ENCODE measurements around the gene RAD51B. TPM values are rescaled to one million over a fixed set of nuclear protein-coding genes. Genes with fewer than 3 reads are reported as not detected.

RAD51B gene
- total RNA-seq, 1 experiment from 2014 or later = 10.8 TPM

- H3K9ac ChIP-seq (ENCODE audit: low read length) = no peak overlapping the region
- ChIA-PET CTCF (no interaction called here), POLR2A (ENCODE audit: unreplicated experiment) (no interaction called here)
- no peaks in the 10 kb centered on the region for H3K79me2 ChIP-seq (ENCODE audit: low read length)
- H3K4me3 ChIP-seq (ENCODE audit: low read length) = no peak overlapping the region
- no peaks in the 10 kb centered on the region for H3K4me1 ChIP-seq (ENCODE audit: insufficient read depth, low read length)
- TF ChIP-seq EZH2 (IDR thresholded peaks at IDR 0.05; ENCODE audit: low read length, unreplicated experiment) (no peak), CTCF (conservative IDR thresholded peaks at IDR 0.05; ENCODE audit: low read depth, low read length) (no peak), EZH2phosphoT487 (IDR thresholded peaks at IDR 0.05; ENCODE audit: borderline replicate concordance, low read length) (no peak)
- BruUV-seq (replicated peaks) = no TSS peak
- DNase-seq (no peak), ATAC-seq (no peak; the same call in 1 of the 2 replicates)
- H3K27me3 ChIP-seq (ENCODE audit: low read length) = no peaks in the 10 kb centered on the region
- H3K4me2 ChIP-seq (ENCODE audit: low read length) = no peak overlapping the region
- H3F3A ChIP-seq (ENCODE audit: low read length, unreplicated experiment) = no peaks in the 10 kb centered on the region
- H4K20me1 ChIP-seq (ENCODE audit: low read length) = no peaks in the 10 kb centered on the region
- no peaks in the 10 kb centered on the region for H3K9me2 ChIP-seq (replicated peaks; ENCODE audit: low read length)
- H3K27ac ChIP-seq (ENCODE audit: low read length) = no peak overlapping the region
- intact Hi-C loops (cut with micrococcal nuclease) = no loop called here
- H3K9me3 ChIP-seq (ENCODE audit: low read length) = 0 out of 2 replicates have a peak, but pooled peaks cover 7% of the 10 kb centered on the region
- peaks cover 7% of the 10 kb centered on the region; the same call in 1 of the 2 replicates for H3K36me3 ChIP-seq (ENCODE audit: low read depth, low read length)
- no peak overlapping the region for H2AFZ ChIP-seq (ENCODE audit: low read length)
Measured at GRCh38 chr14:68106456-68106855, 286.9 kb downstream of the RAD51B start.

DNA sequence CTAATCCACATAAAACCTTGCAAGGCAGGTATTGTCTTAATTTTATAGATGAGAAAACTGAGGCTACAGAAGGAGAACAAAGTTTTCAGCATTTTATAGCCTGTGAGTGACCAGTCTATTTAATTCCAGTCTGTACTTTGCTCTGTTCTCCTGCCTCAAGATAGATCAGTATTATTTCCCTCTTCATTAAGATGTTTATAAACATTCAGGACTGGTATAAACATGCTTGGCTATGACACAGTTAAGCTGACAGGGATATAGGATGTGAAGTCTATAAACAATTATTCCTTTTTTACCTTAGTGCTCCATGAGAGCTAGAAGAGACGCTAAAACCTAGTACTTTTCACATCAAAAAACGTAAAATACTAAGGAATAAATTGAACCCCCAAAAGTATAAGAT, 287.3 kb downstream of the RAD51B start:
- DNase-seq (no peak), ATAC-seq (no peak)
- no peak overlapping the region for H3K9ac ChIP-seq (ENCODE audit: low read length)
- H3K36me3 ChIP-seq (ENCODE audit: low read depth, low read length) = peaks cover 4% of the 10 kb centered on the region; the same call in 1 of the 2 replicates
- H3K9me2 ChIP-seq (replicated peaks; ENCODE audit: low read length) = no peaks in the 10 kb centered on the region
- ChIA-PET CTCF (no interaction called here), POLR2A (ENCODE audit: unreplicated experiment) (no interaction called here)
- H3K4me2 ChIP-seq (ENCODE audit: low read length) = no peak overlapping the region
- H3K4me3 ChIP-seq (ENCODE audit: low read length) = no peak overlapping the region
- no peak overlapping the region for H3K27ac ChIP-seq (ENCODE audit: low read length)
- H2AFZ ChIP-seq (ENCODE audit: low read length) = no peak overlapping the region
- intact Hi-C loops (cut with micrococcal nuclease) = no loop called here
- no peaks in the 10 kb centered on the region for H4K20me1 ChIP-seq (ENCODE audit: low read length)
- 0 out of 2 replicates have a peak, but pooled peaks cover 2% of the 10 kb centered on the region for H3K9me3 ChIP-seq (ENCODE audit: low read length)
- H3K79me2 ChIP-seq (ENCODE audit: low read length) = no peaks in the 10 kb centered on the region
- BruUV-seq (replicated peaks) = no TSS peak
- TF ChIP-seq EZH2phosphoT487 (IDR thresholded peaks at IDR 0.05; ENCODE audit: borderline replicate concordance, low read length) = no peak
- TF ChIP-seq EZH2 (IDR thresholded peaks at IDR 0.05; ENCODE audit: low read length, unreplicated experiment) = no peak
- TF ChIP-seq CTCF (conservative IDR thresholded peaks at IDR 0.05; ENCODE audit: low read depth, low read length) = no peak
- no peaks in the 10 kb centered on the region for H3K27me3 ChIP-seq (ENCODE audit: low read length)
- H3K4me1 ChIP-seq (ENCODE audit: insufficient read depth, low read length) = no peaks in the 10 kb centered on the region
- H3F3A ChIP-seq (ENCODE audit: low read length, unreplicated experiment) = no peaks in the 10 kb centered on the region

DNA sequence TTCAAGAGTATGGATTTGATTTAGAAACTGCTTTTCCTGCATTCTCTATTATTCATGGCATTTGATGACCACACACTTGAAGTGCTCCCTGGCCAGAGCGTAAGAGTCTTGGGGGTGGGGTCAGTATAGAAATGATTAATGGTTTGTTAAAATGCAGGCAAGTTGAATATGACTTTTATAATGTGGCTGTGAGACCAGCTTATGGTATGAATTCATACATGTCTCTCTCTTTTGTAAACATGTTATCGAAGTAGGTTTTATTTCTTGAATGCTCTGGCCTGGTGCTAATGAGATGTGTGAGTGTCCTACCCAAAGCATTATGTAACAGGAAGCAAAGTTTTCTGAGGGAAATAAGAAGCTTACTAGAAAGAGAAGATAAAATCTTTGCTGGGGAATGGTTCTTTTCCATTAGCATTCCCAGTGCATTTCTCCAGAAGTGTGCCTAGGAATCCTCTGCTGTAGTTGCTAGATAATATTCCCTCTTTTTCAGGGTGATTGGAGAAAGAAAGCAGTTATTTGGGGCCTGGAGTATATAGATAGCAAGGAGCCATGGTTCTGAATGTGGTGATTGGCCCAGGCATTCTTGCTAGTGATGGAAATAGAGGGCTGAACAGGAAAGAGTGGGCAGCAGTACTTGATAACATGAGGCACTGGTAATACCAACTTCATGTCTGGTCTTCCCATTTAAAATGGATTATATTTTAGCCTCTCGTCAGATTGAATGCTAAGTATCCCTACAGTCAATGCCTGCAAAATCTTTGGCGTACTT, 289.7 kb downstream of the RAD51B start:
- Histone ChIP-seq H3F3A (ENCODE audit: low read length, unreplicated experiment) (no peaks in the 10 kb centered on the region), H3K27ac (ENCODE audit: low read length) (no peak overlapping the region)
- BruUV-seq (replicated peaks) = no TSS peak

More for the DNA sequence above, 289.7 kb downstream of the RAD51B start:
- no peaks in the 10 kb centered on the region for H4K20me1 ChIP-seq (ENCODE audit: low read length)
- POLR2A ChIA-PET (ENCODE audit: unreplicated experiment) = no interaction called here
- H3K9me2 ChIP-seq (replicated peaks; ENCODE audit: low read length) = no peaks in the 10 kb centered on the region
- no peaks in the 10 kb centered on the region for H3K36me3 ChIP-seq (ENCODE audit: low read depth, low read length)
- H3K4me2 ChIP-seq (ENCODE audit: low read length) = no peak overlapping the region
- no peaks in the 10 kb centered on the region for H3K4me1 ChIP-seq (ENCODE audit: insufficient read depth, low read length)
- no peak overlapping the region for H3K4me3 ChIP-seq (ENCODE audit: low read length)
- no peak overlapping the region for H3K9ac ChIP-seq (ENCODE audit: low read length)
- H2AFZ ChIP-seq (ENCODE audit: low read length) = no peak overlapping the region
- DNase-seq (no peak), ATAC-seq (no peak)
- TF ChIP-seq EZH2 (IDR thresholded peaks at IDR 0.05; ENCODE audit: low read length, unreplicated experiment) = no peak
- TF ChIP-seq EZH2phosphoT487 (IDR thresholded peaks at IDR 0.05; ENCODE audit: borderline replicate concordance, low read length) = no peak
- no peak for TF ChIP-seq CTCF (conservative IDR thresholded peaks at IDR 0.05; ENCODE audit: low read depth, low read length)
- no peaks in the 10 kb centered on the region for H3K9me3 ChIP-seq (ENCODE audit: low read length)
- no peaks in the 10 kb centered on the region for H3K27me3 ChIP-seq (ENCODE audit: low read length)
- intact Hi-C loops (cut with micrococcal nuclease) = no loop called here
- CTCF ChIA-PET = no interaction called here
- H3K79me2 ChIP-seq (ENCODE audit: low read length) = no peaks in the 10 kb centered on the region

Data from PC-3 (cell line).